GM23338 (cell line): ENCODE measurements around the gene MRPS6. TPM values are rescaled to one million over a fixed set of nuclear protein-coding genes. Genes with fewer than 3 reads are reported as not detected.

Source experiments
- ATAC-seq: fragments of 200-7000 bp; cut with Tn5 transposase; 3 replicates; pipeline ENCODE4 v1.9.1; 2020
- DNase-seq: peaks from one replicate; pipeline ENCODE4 v3.0.0-alpha.2; 2015; ENCODE audit warnings: low spot score
- H2AFZ ChIP-seq: fragments of 200-600 bp; sonication (generic); 2 replicates; pipeline ENCODE4 v1.8.0; 2016; ENCODE audit warnings: antibody characterized with exemption, mild to moderate bottlenecking, moderate library complexity
- H3F3A ChIP-seq: fragments of 200-600 bp; sonication (generic); replicated peaks from 2 replicates; pipeline ENCODE4 v1.8.0; 2017; ENCODE audit warnings: antibody characterized with exemption, mixed run types, low read depth
- H3K27ac ChIP-seq: fragments of 200-600 bp; sonication (generic); 2 replicates; pipeline ENCODE4 v1.6.1; 2016; ENCODE audit warnings: low read depth
- H3K27me3 ChIP-seq: fragments of 200-600 bp; sonication (generic); 2 replicates; pipeline ENCODE4 v1.8.0; 2016; ENCODE audit warnings: mild to moderate bottlenecking, mixed run types, moderate library complexity; ENCODE audit not compliant: insufficient read depth
- H3K36me3 ChIP-seq: fragments of 200-600 bp; sonication (generic); 2 replicates; pipeline ENCODE4 v1.8.0; 2016; ENCODE audit warnings: mild to moderate bottlenecking; ENCODE audit not compliant: insufficient read depth
- H3K4me1 ChIP-seq: fragments of 200-600 bp; sonication (generic); 2 replicates; pipeline ENCODE4 v1.8.0; 2016; ENCODE audit warnings: mild to moderate bottlenecking, moderate library complexity; ENCODE audit not compliant: insufficient read depth
- H3K4me2 ChIP-seq: fragments of 200-600 bp; sonication (generic); 2 replicates; pipeline ENCODE4 v1.7.1; 2017; ENCODE audit warnings: mixed run types
- H3K4me3 ChIP-seq: fragments of 200-600 bp; sonication (generic); 2 replicates; pipeline ENCODE4 v1.6.1; 2016; ENCODE audit warnings: mixed run types
- H3K79me2 ChIP-seq: fragments of 200-600 bp; sonication (generic); replicated peaks from 2 replicates; pipeline ENCODE4 v1.8.0; 2017; ENCODE audit warnings: mild to moderate bottlenecking; ENCODE audit not compliant: insufficient read depth
- H3K9me2 ChIP-seq: fragments of 200-600 bp; sonication (generic); 2 replicates; pipeline ENCODE4 v1.8.0; 2017; ENCODE audit not compliant: insufficient read depth
- H4K20me1 ChIP-seq: fragments of 200-600 bp; sonication (generic); replicated peaks from 2 replicates; pipeline ENCODE4 v1.8.0; 2017; ENCODE audit warnings: mild to moderate bottlenecking; ENCODE audit not compliant: insufficient read depth
- H3K27ac Mint-ChIP-seq: 2 replicates; pipeline ENCODE4 v1.8.0; 2020; ENCODE audit warnings: inconsistent platforms, mild to moderate bottlenecking, moderate library complexity, mixed read lengths
- H3K27me3 Mint-ChIP-seq: 3 replicates; pipeline ENCODE4 v1.8.0; 2022; ENCODE audit warnings: low read depth, mild to moderate bottlenecking, moderate library complexity, mixed read lengths, inconsistent platforms; ENCODE audit not compliant: insufficient read depth, poor library complexity
- H3K36me3 Mint-ChIP-seq: 3 replicates; pipeline ENCODE4 v1.8.0; 2021; ENCODE audit warnings: low read depth, mild to moderate bottlenecking, inconsistent platforms, moderate library complexity, mixed read lengths
- H3K4me1 Mint-ChIP-seq: 3 replicates; pipeline ENCODE4 v1.8.0; 2020; ENCODE audit warnings: mild to moderate bottlenecking, inconsistent platforms, mixed read lengths
- H3K4me3 Mint-ChIP-seq: 3 replicates; pipeline ENCODE4 v1.8.0; 2021; ENCODE audit warnings: moderate library complexity, mild to moderate bottlenecking, inconsistent platforms, mixed read lengths
- H3K9me3 Mint-ChIP-seq: 3 replicates; pipeline ENCODE4 v1.8.0; 2020; ENCODE audit warnings: moderate library complexity, mild to moderate bottlenecking, inconsistent platforms, mixed read lengths
- CREB1 ChIP-seq: fragments of 250-450 bp; sonication (Bioruptor Pico); IDR thresholded peaks from 2 replicates; pipeline ENCODE4 v1.5.0; 2020; ENCODE audit warnings: low read depth, mild to moderate bottlenecking, moderate library complexity
- EZH2 ChIP-seq: fragments of 200-600 bp; sonication (generic); IDR thresholded peaks from one replicate; pipeline ENCODE4 v1.8.0; 2017; ENCODE audit warnings: antibody characterized with exemption, mild to moderate bottlenecking, low read depth; ENCODE audit not compliant: unreplicated experiment
- EZH2phosphoT487 ChIP-seq: fragments of 200-600 bp; sonication (generic); IDR thresholded peaks from one replicate; pipeline ENCODE4 v1.8.1; 2018; ENCODE audit warnings: antibody characterized with exemption; ENCODE audit not compliant: unreplicated experiment
- POLR2AphosphoS5 ChIP-seq: IDR thresholded peaks from 2 replicates; pipeline ENCODE4 v1.6.1; 2016; ENCODE audit warnings: antibody characterized with exemption, low read depth
- polyA plus RNA-seq: library from polyadenylated mRNA; unstranded; fragments of >200 nt; fragmentation: Nextera tagmentation; extraction: Ambion mirVana; gene quantifications from 2 replicates; pipeline ENCODE4 v1.2.1, GENCODE V29; 2016
- total RNA-seq: library from RNA; depleted of rRNA; stranded (reverse); fragments of >200 nt; shearing (Covaris generic); gene quantifications from 2 replicates; pipeline ENCODE4 v1.2.3, GENCODE V29; 2014
- TF ChIP-seq, protein P1 (sequence below): IDR thresholded peaks from one replicate; pipeline ENCODE4 v1.6.1; 2018; ENCODE audit warnings: antibody characterized with exemption; ENCODE audit not compliant: unreplicated experiment
- TF ChIP-seq, protein P2 (sequence below): IDR thresholded peaks from 2 replicates; pipeline ENCODE4 v1.6.1; 2016; ENCODE audit warnings: antibody characterized with exemption
- TF ChIP-seq, protein P3 (sequence below): fragments of 250-450 bp; sonication (Bioruptor Pico); IDR thresholded peaks from 2 replicates; pipeline ENCODE4 v1.5.0; 2020; ENCODE audit warnings: mild to moderate bottlenecking, moderate library complexity

The MRPS6 gene
- total and polyA plus RNA-seq, 2 experiments from 2014 or later = 80.5 to 242 TPM

DNA sequence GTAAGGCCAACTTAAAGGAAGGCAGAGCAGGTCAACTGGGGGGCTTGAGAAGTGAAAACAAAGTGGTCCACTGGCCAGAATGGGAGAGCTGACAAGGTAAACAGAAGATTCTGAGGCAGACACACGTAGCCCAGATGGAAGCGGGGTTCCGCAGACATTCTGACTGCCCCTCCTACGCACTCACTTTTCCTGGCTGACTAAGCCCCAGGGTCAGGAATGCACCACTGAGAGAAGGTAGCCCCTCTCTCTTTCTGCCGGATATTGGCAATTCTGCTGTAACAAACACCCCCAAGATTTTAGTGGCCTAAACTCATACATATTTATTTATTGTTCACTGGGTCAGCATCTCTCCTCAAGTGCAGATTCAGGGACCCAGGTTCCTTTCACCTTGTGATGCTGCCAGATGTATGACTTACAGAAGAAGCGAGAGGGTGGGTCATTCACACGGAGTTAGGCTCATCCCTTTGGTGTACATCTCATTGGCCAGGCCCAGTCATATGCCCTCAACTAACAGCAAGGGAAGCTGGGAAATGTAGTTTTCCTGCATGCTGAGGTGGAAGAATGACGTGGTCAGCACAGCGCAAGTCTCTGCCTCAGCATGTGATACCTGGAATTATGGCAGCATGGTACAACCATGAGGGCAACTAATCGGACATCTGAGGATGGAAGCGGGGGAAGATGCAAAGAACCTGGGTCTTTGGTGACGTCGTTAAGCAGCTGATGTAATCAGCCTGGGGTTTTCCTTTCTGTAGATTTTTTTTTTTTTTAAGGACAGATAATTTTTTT, 43.4 kb upstream of the MRPS6 start:
- peak overlapping the region; percentile 45; the same call in 1 of the 2 replicates for H2AFZ ChIP-seq
- H3F3A ChIP-seq = no peaks in the 10 kb centered on the region
- H3K36me3 Mint-ChIP-seq = no peaks in the 10 kb centered on the region
- H3K4me1 Mint-ChIP-seq = peaks cover 17% of the 10 kb centered on the region
- peak overlapping the region; percentile 45 for H3K4me2 ChIP-seq
- peak overlapping the region; percentile 31; the same call in 1 of the 2 replicates for H3K4me3 ChIP-seq
- no peak overlapping the region for H3K27ac ChIP-seq
- ATAC-seq (peak; percentile 99), DNase-seq (peak; percentile 95)
- TF ChIP-seq POLR2AphosphoS5 = peak; percentile 53
- TF ChIP-seq, protein P1, sequence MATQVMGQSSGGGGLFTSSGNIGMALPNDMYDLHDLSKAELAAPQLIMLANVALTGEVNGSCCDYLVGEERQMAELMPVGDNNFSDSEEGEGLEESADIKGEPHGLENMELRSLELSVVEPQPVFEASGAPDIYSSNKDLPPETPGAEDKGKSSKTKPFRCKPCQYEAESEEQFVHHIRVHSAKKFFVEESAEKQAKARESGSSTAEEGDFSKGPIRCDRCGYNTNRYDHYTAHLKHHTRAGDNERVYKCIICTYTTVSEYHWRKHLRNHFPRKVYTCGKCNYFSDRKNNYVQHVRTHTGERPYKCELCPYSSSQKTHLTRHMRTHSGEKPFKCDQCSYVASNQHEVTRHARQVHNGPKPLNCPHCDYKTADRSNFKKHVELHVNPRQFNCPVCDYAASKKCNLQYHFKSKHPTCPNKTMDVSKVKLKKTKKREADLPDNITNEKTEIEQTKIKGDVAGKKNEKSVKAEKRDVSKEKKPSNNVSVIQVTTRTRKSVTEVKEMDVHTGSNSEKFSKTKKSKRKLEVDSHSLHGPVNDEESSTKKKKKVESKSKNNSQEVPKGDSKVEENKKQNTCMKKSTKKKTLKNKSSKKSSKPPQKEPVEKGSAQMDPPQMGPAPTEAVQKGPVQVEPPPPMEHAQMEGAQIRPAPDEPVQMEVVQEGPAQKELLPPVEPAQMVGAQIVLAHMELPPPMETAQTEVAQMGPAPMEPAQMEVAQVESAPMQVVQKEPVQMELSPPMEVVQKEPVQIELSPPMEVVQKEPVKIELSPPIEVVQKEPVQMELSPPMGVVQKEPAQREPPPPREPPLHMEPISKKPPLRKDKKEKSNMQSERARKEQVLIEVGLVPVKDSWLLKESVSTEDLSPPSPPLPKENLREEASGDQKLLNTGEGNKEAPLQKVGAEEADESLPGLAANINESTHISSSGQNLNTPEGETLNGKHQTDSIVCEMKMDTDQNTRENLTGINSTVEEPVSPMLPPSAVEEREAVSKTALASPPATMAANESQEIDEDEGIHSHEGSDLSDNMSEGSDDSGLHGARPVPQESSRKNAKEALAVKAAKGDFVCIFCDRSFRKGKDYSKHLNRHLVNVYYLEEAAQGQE = no peak
- no peak for TF ChIP-seq EZH2
- TF ChIP-seq, protein P2, sequence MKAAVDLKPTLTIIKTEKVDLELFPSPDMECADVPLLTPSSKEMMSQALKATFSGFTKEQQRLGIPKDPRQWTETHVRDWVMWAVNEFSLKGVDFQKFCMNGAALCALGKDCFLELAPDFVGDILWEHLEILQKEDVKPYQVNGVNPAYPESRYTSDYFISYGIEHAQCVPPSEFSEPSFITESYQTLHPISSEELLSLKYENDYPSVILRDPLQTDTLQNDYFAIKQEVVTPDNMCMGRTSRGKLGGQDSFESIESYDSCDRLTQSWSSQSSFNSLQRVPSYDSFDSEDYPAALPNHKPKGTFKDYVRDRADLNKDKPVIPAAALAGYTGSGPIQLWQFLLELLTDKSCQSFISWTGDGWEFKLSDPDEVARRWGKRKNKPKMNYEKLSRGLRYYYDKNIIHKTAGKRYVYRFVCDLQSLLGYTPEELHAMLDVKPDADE = peak; percentile 88
- TF ChIP-seq EZH2phosphoT487 = no peak
- peak; percentile 87 for TF ChIP-seq CREB1 (CRISPR knock-in tag)
- H3K27ac Mint-ChIP-seq = peak overlapping the region; percentile 87
- H3K9me3 Mint-ChIP-seq = no peaks in the 10 kb centered on the region
- no peaks in the 10 kb centered on the region for H3K4me1 ChIP-seq
- H3K9me2 ChIP-seq = no peaks in the 10 kb centered on the region
- H3K4me3 Mint-ChIP-seq = peak overlapping the region; percentile 56
- H4K20me1 ChIP-seq = no peaks in the 10 kb centered on the region
- no peaks in the 10 kb centered on the region for H3K27me3 ChIP-seq
- no peaks in the 10 kb centered on the region for H3K36me3 ChIP-seq
- H3K79me2 ChIP-seq = no peaks in the 10 kb centered on the region
- H3K27me3 Mint-ChIP-seq = no peaks in the 10 kb centered on the region

DNA sequence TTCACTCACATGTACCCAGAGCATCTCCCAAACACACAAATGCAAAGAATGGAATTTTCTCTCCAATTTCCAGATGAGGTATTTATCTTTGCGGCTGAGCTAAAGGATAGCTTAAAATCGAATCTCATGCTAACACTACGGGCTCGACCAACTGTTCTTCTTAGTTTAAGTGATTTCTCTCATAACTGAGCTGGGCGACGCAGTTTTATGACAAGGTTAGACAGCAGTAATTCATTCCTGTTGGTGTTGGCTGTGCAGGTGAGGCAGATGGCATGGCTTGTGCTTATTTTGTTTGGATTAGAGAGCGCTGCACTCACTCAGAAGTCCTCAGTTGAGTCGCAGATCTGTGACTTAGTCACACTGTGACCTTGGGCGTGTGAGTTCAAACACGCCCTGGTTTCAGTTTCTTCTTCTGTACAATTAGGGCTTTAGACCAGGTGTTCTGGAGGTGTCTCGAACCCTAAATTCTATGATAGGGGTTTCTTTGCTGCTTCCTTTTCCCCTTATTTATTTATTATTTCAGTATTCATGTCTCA, 41.5 kb upstream of the MRPS6 start:
- Histone ChIP-seq H3K79me2 (no peaks in the 10 kb centered on the region), H3K4me3 (no peak overlapping the region), H2AFZ (no peak overlapping the region), H3F3A (no peaks in the 10 kb centered on the region), H3K27ac (no peak overlapping the region), H3K36me3 (no peaks in the 10 kb centered on the region), H3K4me2 (no peak overlapping the region), H4K20me1 (no peaks in the 10 kb centered on the region), H3K27me3 (no peaks in the 10 kb centered on the region), H3K9me2 (0 out of 2 replicates have a peak, but pooled peaks cover 4% of the 10 kb centered on the region), H3K4me1 (no peaks in the 10 kb centered on the region; the same call in 1 of the 2 replicates)
- no peak for ATAC-seq
- no peak overlapping the region for H3K27ac Mint-ChIP-seq
- no peak for DNase-seq
- H3K9me3 Mint-ChIP-seq = no peaks in the 10 kb centered on the region
- H3K36me3 Mint-ChIP-seq = no peaks in the 10 kb centered on the region
- H3K27me3 Mint-ChIP-seq = no peaks in the 10 kb centered on the region
- H3K4me3 Mint-ChIP-seq = no peak overlapping the region
- peaks cover 31% of the 10 kb centered on the region for H3K4me1 Mint-ChIP-seq
- TF ChIP-seq, protein P3, sequence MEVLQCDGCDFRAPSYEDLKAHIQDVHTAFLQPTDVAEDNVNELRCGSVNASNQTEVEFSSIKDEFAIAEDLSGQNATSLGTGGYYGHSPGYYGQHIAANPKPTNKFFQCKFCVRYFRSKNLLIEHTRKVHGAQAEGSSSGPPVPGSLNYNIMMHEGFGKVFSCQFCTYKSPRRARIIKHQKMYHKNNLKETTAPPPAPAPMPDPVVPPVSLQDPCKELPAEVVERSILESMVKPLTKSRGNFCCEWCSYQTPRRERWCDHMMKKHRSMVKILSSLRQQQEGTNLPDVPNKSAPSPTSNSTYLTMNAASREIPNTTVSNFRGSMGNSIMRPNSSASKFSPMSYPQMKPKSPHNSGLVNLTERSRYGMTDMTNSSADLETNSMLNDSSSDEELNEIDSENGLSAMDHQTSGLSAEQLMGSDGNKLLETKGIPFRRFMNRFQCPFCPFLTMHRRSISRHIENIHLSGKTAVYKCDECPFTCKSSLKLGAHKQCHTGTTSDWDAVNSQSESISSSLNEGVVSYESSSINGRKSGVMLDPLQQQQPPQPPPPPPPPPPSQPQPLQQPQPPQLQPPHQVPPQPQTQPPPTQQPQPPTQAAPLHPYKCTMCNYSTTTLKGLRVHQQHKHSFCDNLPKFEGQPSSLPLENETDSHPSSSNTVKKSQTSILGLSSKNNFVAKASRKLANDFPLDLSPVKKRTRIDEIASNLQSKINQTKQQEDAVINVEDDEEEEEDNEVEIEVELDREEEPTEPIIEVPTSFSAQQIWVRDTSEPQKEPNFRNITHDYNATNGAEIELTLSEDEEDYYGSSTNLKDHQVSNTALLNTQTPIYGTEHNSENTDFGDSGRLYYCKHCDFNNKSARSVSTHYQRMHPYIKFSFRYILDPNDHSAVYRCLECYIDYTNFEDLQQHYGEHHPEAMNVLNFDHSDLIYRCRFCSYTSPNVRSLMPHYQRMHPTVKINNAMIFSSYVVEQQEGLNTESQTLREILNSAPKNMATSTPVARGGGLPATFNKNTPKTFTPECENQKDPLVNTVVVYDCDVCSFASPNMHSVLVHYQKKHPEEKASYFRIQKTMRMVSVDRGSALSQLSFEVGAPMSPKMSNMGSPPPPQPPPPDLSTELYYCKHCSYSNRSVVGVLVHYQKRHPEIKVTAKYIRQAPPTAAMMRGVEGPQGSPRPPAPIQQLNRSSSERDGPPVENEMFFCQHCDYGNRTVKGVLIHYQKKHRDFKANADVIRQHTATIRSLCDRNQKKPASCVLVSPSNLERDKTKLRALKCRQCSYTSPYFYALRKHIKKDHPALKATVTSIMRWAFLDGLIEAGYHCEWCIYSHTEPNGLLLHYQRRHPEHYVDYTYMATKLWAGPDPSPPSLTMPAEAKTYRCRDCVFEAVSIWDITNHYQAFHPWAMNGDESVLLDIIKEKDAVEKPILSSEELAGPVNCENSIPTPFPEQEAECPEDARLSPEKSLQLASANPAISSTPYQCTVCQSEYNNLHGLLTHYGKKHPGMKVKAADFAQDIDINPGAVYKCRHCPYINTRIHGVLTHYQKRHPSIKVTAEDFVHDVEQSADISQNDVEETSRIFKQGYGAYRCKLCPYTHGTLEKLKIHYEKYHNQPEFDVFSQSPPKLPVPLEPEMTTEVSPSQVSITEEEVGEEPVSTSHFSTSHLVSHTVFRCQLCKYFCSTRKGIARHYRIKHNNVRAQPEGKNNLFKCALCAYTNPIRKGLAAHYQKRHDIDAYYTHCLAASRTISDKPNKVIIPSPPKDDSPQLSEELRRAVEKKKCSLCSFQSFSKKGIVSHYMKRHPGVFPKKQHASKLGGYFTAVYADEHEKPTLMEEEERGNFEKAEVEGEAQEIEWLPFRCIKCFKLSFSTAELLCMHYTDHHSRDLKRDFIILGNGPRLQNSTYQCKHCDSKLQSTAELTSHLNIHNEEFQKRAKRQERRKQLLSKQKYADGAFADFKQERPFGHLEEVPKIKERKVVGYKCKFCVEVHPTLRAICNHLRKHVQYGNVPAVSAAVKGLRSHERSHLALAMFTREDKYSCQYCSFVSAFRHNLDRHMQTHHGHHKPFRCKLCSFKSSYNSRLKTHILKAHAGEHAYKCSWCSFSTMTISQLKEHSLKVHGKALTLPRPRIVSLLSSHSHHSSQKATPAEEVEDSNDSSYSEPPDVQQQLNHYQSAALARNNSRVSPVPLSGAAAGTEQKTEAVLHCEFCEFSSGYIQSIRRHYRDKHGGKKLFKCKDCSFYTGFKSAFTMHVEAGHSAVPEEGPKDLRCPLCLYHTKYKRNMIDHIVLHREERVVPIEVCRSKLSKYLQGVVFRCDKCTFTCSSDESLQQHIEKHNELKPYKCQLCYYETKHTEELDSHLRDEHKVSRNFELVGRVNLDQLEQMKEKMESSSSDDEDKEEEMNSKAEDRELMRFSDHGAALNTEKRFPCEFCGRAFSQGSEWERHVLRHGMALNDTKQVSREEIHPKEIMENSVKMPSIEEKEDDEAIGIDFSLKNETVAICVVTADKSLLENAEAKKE (CRISPR knock-in tag) = no peak
- TF ChIP-seq, protein P2 = no peak
